SJSA1 (cell line): Measurements from ENCODE around the gene RIIAD1. TPM values are rescaled to one million over a fixed set of nuclear protein-coding genes. Genes with fewer than 3 reads are reported as not detected.
"Not testable (repeated sequence)": the region's sequence is repeated elsewhere in the genome, so short reads cannot be mapped to it uniquely, and the experiment has no call there.

Experiments
- DNase-seq, 2 experiments: peaks; one replicate each; pipeline ENCODE4 v3.0.0-alpha.2; 2015 to 2020; ENCODE audit warnings: low spot score in 2 of 2, low read depth in 1 of 2
- H3K27ac ChIP-seq: fragments of 250-450 bp; sonication (Bioruptor Pico); 2 replicates; pipeline ENCODE4 v1.5.1; 2020; ENCODE audit warnings: mild to moderate bottlenecking, moderate library complexity
- H3K27me3 ChIP-seq: fragments of 250-450 bp; sonication (Bioruptor Pico); replicated peaks from 2 replicates; pipeline ENCODE4 v1.5.1; 2020; ENCODE audit warnings: mild to moderate bottlenecking, moderate library complexity
- H3K36me3 ChIP-seq: fragments of 250-450 bp; sonication (Bioruptor Pico); 2 replicates; pipeline ENCODE4 v1.5.1; 2020; ENCODE audit warnings: mild to moderate bottlenecking
- H3K4me1 ChIP-seq: fragments of 250-450 bp; sonication (Bioruptor Pico); replicated peaks from 2 replicates; pipeline ENCODE4 v1.6.1; 2021; ENCODE audit warnings: mild to moderate bottlenecking
- H3K4me3 ChIP-seq: fragments of 250-450 bp; sonication (Bioruptor Pico); 2 replicates; pipeline ENCODE4 v1.5.1; 2020; ENCODE audit warnings: mild to moderate bottlenecking
- H3K9me3 ChIP-seq: fragments of 250-450 bp; sonication (Bioruptor Pico); replicated peaks from 2 replicates; pipeline ENCODE4 v1.5.1; 2020; ENCODE audit warnings: mild to moderate bottlenecking
- total RNA-seq: library from RNA; depleted of rRNA; stranded (reverse); fragments of >200 nt; shearing (Covaris generic); gene quantifications from 2 replicates; pipeline ENCODE4 v1.2.3, GENCODE V29; 2014; rRNA removed

Gene RIIAD1
- total RNA-seq, 1 experiment from 2014 or later: not detected

DNA sequence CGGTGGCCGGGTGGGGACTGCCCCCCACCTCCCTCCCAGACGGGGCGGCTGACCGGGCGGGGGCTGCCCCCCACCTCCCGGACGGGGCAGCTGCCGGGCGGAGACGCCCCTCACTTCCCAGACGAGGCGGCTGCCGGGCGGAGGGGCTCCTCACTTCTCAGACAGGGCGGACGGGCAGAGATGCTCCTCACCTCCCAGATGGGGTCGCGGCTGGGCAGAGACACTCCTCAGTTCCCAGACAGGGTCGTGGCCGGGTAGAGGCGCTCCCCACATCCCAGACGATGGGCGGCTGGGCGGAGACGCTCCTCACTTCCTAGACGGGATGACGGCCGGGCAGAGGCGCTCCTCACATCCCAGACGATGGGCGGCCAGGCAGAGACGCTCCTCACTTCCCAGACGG lies 47.9 kb downstream of the RIIAD1 start:
- not testable (repeated sequence) for H3K4me3 ChIP-seq, H3K36me3 ChIP-seq, H3K27ac ChIP-seq, H3K4me1 ChIP-seq, DNase-seq, H3K27me3 ChIP-seq, H3K9me3 ChIP-seq

DNA sequence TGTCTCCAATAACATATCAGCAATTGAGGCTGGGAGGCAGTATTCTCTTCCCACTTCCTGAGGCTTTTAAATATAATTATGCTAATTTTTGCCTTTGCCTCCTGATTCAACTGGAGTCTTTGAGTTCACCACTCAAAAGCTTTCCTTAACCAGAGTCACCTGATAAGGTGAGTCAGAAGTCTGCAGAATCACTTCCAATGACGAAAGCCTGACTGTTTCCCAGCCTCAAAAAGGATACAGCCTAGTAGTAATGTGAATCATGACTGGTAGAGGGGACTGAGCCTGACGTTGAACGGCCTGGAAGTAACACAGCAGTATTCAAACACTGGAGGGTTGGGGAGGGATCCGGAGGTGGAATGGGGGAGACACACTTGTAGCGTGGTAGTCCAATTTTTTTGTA lies 52.4 kb downstream of the RIIAD1 start:
- no peak overlapping the region for H3K4me3 ChIP-seq
- no peaks in the 10 kb centered on the region for H3K27me3 ChIP-seq
- H3K27ac ChIP-seq: no peak overlapping the region
- DNase-seq: no peak
- H3K4me1 ChIP-seq: no peaks in the 10 kb centered on the region
- H3K9me3 ChIP-seq: no peaks in the 10 kb centered on the region
- H3K36me3 ChIP-seq: no peaks in the 10 kb centered on the region

DNA sequence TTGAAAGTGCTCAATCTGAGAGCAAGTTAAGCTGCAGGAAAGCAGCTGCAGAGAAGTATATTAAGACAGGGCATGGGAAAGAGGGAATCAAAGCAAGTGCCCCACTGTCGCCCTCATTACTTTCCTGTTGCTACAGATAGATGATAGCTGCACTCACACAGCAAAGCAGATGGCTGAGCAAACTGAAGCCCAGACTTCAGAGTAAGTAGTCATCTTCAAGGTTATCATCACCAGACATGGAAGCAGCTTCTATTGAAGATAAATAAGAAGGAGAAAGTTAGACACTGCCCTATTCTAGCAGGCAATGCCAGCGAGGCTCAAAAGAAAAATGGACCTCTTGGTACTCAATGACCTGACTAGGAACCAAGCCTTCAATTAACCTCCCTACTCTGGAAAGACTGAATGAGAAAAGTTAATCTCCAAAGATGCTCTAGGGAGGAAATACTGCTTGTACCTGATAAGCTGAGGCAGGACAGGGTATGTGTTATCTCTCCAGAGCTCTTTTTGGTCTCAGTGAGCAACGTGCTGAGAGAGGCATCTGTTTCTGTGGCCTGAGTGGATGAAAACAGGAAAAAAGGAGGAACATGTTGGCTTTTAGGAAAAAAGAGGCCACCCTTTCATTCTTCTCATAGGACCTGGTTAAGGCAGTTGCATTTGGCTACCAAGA lies 53.1 kb downstream of the RIIAD1 start:
- Histone ChIP-seq H3K36me3 (no peaks in the 10 kb centered on the region), H3K4me3 (no peak overlapping the region), H3K27ac (no peak overlapping the region), H3K4me1 (no peaks in the 10 kb centered on the region), H3K9me3 (no peaks in the 10 kb centered on the region), H3K27me3 (no peaks in the 10 kb centered on the region)
- no peak for DNase-seq

DNA sequence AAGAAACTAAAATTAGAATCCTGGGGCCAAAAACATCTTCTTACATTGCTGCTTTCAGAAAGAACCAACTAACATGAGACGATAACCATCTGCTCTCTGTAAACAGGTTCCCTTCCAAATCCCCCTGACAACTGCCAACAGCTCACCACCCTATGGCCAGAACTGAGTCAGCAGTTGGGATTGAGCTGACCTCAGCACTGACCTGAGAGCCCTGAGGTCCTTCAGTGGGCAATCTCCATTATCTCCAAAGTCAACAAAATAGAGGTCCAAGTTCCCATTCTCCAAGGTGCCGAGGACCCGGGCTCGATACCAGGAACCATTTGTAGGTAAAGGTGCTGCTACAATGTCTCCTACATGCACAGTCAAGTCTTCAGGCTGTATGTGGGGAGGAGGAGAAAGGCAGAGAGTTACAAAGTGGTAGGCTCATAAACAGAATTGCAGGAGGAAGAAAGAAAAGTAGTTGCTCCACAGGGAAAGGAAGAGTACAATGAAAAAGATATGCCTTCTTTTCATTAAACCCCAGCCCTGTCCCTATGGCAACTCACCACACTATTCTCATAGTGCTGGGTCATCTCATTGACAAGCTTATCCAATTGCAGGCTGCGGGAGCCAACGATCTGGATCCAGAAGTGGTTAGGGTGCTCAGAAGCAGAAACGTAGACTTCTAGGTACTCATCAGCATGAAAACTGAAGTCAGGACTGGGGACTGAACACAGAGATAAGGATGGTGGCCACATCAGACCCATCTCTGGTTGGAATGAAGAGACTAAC lies 54.8 kb downstream of the RIIAD1 start:
- no peak overlapping the region for H3K4me3 ChIP-seq
- H3K36me3 ChIP-seq: no peaks in the 10 kb centered on the region
- H3K9me3 ChIP-seq: no peaks in the 10 kb centered on the region
- H3K4me1 ChIP-seq: no peaks in the 10 kb centered on the region
- H3K27me3 ChIP-seq: no peaks in the 10 kb centered on the region
- no peak overlapping the region for H3K27ac ChIP-seq
- DNase-seq: no peak

DNA sequence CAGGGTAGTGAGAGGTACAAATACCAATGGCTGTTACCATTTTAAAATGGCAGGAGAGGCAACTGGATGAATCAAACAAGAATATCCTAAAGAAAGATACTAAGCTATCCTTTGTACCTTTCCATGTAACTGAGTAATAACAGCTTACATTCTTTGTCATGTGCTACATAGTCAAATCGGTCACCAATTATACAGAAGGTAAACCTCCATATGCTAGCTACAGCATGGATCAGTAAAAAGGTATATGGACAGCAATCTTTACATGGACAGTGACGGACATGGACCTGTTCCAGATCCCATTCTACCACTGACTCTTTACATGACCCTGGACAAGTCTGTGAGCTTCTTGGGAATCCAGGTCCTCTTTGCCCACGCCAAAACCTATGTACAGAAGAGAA lies 55.3 kb downstream of the RIIAD1 start:
- no peaks in the 10 kb centered on the region for H3K4me1 ChIP-seq
- no peak overlapping the region for H3K4me3 ChIP-seq
- H3K27me3 ChIP-seq: no peaks in the 10 kb centered on the region
- no peaks in the 10 kb centered on the region for H3K9me3 ChIP-seq
- no peak overlapping the region for H3K27ac ChIP-seq
- H3K36me3 ChIP-seq: no peaks in the 10 kb centered on the region
- no peak for DNase-seq

DNA sequence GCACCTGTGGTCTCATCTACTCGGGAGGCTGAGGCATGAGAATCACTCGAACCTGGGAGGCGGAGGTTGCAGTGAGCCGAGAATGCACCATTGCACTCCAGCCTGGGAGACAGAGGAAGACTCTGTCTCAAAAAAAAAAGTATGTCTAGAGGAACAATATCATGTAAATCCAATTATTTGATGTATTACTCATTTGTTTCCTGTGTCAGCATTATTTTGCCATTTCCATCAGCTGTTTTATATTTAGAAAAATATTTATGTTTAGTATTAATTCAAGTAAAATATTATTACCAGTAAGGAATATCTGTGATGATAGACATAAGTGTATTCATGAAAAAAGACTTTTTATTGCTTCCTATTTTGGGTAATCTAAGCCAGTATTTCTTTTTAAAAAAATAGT lies 56.0 kb downstream of the RIIAD1 start:
- no peak overlapping the region for H3K27ac ChIP-seq
- no peak overlapping the region for H3K4me3 ChIP-seq
- no peaks in the 10 kb centered on the region for H3K36me3 ChIP-seq
- no peaks in the 10 kb centered on the region for H3K4me1 ChIP-seq
- H3K27me3 ChIP-seq: no peaks in the 10 kb centered on the region
- no peaks in the 10 kb centered on the region for H3K9me3 ChIP-seq
- DNase-seq: no peak

Other genes with a start within 250 kb of the RIIAD1 start
- gene CGN, start 210.1 kb upstream of the RIIAD1 start, total RNA-seq: 0.26 and 1.2 TPM in 2 replicates
- 36.9 and 46.0 TPM in 2 replicates for gene TUFT1, start 181.2 kb upstream of the RIIAD1 start, total RNA-seq
- 18.4 and 28.5 TPM in 2 replicates for gene SNX27, start 109.5 kb upstream of the RIIAD1 start, total RNA-seq
- not detected in 2 replicates for gene CELF3, start 4.7 kb upstream of the RIIAD1 start, total RNA-seq
- 171 and 279 TPM in 2 replicates for gene MRPL9, start 42.0 kb downstream of the RIIAD1 start, total RNA-seq
- 0.94 and 4.0 TPM in 2 replicates for gene TDRKH, start 69.0 kb downstream of the RIIAD1 start, total RNA-seq
- not detected in 2 replicates for gene LINGO4, start 83.9 kb downstream of the RIIAD1 start, total RNA-seq
- not detected in 2 replicates for gene RORC, start 110.3 kb downstream of the RIIAD1 start, total RNA-seq
- gene C2CD4D, start 118.3 kb downstream of the RIIAD1 start, total RNA-seq: not detected in 2 replicates
- gene THEM5, start 132.2 kb downstream of the RIIAD1 start, total RNA-seq: not detected in 2 replicates
- gene THEM4, start 188.0 kb downstream of the RIIAD1 start, total RNA-seq: 7.5 and 9.5 TPM in 2 replicates